NCI-H526 treated with DMSO at 0.1 percent for 48 hours (cell line): ENCODE measurements around the gene NYAP1.
A peak's percentile ranks its signal among the peaks of the same experiment; 100 is the strongest.

Experiments
- DNase-seq: peaks from one replicate; lab custom pipeline; 2025; lab: John Stamatoyannopoulos, UW

The NYAP1 gene

GRCh38 chr7:100457033-100457432 is 26.7 kb upstream of the NYAP1 start:
- DNase-seq, result no peak

DNA sequence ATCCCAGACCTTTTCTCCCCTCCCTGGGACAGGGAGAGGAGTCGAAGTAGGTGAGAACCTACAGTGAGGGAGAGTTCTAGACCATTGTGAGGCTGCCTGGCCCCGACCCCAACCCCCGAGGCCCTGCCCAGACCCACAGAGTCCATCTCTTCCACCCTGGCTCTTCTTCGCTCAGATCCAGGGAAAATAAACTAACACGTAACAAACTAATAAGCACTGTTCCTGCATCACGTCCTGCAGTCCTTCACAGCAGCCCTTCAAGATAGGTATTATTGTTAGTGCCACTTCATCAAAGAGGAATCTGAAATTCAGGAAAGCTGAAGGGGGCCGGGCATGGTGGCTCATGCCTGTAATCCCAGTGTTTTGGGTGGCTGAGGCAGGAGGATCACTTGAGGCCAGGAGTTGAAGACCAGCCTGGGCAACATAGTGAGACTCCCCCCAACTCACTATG is 19.5 kb upstream of the NYAP1 start, which contains the start of gene SPACDR:
SPACDR (minus strand) TSS at position 51 of the 451 bp plus-strand sequence. CDS start 235 bp downstream, outside the sequence.
- DNase-seq, result no peak

DNA sequence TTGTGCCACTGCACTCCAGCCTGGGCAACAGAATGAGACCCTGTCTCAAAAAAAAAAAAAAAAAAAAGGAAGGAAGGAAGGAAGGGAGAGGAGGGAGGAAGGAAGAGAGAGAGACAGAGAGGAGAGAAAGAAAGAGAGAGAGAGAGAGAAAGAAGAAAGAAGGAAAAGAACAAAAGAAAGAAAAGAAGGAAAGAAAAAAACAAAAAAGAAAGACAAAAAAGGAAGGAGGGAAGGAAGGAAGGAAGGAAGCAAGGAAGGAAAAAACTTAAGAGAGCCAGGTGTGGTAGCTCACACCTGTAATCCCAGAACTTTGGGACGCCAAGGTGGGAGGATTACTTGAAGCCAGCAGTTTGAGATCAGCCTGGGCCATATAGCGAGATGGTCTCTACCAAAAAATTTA is 18.9 kb upstream of the NYAP1 start:
- no peak for DNase-seq

DNA sequence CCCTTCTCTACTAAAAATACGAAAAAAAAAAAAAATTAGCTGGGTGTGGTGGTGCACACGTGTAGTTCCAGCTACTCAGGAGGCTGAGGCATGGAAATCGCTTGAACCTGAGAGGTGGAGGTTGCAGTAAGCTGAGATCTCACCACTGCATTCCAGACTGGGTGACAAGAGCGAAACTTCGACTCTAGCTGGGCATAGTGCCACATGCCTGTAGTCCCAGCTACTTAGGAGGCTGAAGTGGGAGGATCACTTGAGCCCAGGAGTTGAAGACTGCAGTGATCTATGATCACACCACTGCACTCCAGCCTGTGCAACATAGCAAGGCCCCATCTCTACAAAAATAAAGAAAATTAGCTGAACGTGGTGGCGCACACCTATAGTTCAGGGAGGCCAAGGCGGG is 18.4 kb upstream of the NYAP1 start:
- DNase-seq, result no peak

DNA sequence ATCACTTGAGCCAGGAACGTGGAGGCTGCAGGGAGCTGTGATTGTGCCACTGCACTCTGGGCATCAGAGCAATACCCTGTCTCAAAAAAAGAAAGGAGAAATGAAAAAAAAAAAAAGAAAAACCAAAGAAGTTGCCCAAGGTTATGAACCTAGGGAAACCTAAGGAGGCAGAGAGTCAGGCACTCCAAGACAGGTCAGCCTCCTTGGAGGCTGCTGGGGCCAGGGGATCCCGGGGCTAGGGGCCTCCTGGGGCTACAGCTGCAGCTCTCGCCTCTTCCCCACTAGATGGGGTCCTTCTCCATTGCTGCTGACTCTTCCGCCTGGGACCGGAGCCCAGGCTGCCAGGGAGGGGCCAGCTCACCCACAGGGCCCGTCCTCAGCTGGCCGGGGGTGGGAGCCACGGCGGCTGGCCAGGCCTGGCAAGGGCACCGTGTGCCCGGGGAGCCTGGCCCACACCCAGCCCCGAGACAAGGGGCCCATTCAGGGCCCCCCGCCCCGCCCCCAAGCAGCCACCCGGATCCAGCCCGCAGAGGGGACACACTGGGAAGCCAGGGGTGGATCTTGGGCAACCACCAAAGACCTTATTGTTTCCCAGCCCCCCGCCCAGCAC is 17.9 kb upstream of the NYAP1 start:
- DNase-seq, result peak; percentile 38

DNA sequence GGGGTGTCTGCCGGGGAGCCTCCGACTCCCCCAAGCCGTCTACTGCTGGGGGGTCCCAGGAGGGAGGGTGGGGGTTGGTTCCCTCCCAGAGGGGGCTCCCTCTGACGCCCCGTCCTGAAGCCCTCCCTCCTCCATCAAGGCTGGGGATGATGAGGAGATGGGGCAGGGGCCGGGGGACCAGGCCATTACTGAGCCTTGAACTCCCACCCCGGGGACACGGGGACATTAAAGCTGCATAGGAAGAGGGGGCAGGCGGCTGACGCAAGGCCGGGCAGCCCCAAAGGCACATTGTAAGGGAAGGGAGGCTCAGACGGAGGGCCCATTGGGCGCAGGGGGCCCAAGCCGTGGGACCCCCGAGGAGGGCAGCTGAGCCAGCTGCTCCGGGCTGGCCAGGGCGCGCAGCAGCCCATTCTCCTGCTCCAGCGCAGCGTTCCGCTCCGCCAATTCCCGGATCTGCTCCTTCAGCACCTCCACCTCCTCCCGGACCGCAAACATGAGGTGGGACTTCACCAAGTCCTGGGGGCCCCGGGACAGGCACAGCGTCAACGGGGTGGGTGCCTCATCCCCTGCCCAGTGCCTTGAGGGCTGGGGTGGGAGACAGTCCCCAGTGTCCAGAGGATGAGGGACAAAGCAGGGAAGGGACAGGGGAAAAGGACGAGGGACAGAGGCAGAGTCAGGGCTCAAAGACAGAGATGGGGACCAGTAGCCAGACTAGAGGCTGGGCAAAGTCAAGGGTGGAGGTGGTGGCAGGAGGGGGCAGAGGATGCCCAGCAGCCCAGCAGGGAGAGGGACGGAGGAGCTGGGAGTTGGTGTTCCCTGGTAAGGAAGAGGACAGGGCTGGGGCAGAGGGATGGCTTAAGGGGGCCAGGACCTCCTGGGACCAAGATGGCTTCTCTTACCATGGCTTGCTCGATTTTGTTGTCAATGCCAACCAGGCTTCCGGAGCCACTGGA is 16.8 kb upstream of the NYAP1 start:
- no peak for DNase-seq

DNA sequence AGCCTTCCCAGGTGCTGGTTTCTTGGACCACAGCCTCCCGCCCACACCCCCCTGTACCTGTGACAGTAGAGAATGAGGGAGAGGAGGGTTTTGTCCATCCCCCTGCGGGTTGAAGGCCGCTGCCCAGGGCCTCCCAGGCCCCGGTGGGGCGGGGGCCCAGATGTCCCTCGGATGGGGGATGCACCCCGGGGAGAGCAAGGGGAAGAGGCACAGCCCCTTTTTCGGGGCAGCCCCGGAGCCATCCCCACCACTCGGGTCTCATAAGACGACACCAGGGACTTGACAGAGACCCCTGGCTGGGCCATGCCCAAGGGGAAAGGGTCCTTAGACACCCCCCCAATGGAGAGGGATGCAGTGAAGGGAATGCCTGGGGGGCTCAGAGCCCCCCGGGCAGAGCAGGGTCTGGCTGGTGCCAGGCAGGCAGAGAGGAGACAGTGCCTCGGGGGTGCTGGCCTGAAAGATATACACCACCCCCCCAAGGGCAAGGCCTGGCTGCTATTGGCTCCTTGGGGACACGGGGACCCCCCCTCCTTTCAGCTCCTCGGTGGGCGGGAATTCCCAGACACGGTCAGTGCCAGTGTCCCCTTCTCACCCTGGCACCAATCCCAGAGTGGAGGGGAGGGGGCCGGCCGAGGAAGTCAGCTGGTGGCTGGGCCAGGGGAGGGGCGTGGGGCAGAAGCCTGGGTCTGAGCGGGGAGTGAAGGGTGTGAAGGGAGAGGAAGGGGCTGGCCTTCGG is 15.9 kb upstream of the NYAP1 start:
- no peak for DNase-seq

DNA sequence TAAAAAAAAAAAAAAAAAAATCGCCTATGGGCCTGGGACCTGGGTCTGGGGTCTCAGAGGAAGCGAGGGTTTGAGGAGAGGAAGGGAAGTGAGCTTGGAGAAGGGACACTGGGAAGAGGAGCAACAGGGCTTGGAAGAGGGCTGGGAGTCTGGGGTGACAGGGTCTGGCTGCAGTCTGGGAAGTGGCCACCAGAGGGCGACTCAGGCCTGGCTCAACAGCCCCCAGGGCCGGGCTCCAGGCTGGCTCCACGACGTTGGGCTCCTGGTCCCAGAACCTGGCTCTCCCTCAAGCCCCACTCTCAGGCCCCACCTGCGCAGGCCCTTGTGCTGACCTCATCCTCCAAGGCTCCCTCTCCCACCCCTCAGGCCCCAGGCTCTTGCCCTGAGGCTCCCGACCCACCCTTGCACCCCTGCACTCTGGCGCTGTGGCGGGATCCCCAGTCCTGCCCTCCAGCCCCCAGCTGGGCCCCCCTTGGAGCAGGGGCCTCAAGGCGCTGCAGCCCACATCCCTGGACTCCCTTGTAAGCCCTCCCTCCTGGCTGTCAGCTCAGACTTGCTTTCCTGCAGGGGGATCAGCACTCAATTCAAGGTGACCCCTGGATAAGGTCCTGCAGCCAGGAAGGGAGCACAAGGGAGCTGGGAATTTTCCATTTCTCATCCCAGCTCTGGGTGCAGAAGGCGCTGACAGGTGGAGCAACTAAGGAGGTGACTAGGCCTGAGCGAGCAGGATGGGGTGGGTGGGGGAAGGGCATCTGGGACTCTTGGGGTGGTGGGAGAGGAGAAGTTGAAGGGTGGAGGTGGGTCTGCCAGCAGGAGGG is 14.3 kb upstream of the NYAP1 start:
- peak; percentile 51 for DNase-seq

DNA sequence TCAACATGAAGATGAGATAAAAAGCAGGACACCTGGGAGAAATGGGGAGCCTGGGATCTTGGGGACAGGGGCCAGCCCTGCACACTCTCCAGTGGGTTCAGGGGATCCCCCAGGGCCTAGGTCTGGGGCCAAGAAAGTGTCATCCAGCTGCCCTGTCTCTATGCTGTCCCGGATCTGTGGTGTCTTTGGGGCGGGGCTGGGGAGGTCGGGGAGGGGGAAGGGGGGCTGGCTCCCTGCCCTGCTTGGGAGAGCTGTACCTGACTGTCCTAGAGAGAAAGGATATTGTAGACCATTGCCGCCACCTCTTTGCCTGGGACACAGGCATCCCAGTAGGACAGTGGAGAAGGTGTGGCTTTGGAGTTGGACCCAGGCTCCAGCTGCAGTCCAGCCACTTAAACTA is 12.7 kb upstream of the NYAP1 start:
- no peak for DNase-seq

- DNase-seq, result no peak
Observed at GRCh38 chr7:100472121-100472851, 11.4 kb upstream of the NYAP1 start.

DNA sequence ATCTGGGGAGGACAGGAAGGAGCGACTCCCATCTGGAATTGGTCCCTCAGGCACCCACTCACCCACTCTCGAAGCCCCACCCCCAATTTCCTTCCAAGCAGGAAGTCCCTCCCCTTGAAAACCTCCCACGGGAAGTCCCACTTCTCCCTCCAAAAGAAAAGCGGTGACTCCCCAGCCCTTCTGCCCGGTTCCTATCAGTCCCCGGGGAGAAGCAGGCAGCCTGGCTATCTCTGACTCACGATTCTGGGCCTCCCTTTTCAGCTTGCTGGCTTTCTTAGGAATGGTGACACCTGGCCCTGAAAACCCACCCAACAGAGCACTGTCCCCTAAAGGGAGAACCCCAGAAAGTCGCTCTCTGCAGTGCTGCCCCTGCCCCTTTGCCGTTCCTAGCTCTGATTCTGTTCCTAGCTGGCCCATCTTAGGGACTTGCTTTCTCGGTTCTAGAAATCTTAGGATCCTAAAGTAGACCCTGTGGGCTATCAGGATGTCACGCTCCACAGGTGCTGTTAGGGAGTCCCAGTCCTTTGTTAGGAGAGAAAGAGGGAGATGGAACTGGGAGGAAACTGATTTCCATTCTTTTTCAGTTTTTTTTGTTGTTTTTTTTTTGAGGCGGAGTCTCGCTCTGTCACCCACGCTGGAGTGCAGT is 10.8 kb upstream of the NYAP1 start:
- no peak for DNase-seq

DNA sequence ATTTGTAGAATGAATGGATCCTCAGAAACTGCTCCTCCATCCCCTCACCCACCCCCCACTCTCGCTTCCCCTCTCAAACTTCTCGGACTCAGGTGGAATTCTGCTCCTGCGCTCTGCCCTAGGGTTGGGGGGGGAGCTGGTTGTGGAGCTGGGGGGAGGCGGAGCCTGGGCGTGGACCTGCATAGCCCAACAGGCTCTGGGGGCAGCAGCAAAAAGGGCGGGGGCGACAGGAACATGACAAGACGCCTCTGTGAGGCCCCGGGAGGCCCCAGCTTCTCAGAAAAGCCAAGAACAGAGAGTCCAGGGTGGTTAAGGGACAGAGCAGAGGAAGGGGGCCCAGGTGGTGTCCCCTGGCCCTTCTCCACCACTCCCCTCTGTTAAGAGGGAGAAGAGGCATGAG is 8.2 kb upstream of the NYAP1 start:
- DNase-seq, result no peak

- no peak for DNase-seq
Observed at GRCh38 chr7:100476101-100476780, 7.5 kb upstream of the NYAP1 start.

GRCh38 chr7:100476903-100477870 is 6.5 kb upstream of the NYAP1 start:
- DNase-seq, result no peak

GRCh38 chr7:100477871-100478267 is 5.9 kb upstream of the NYAP1 start:
- no peak for DNase-seq

DNA sequence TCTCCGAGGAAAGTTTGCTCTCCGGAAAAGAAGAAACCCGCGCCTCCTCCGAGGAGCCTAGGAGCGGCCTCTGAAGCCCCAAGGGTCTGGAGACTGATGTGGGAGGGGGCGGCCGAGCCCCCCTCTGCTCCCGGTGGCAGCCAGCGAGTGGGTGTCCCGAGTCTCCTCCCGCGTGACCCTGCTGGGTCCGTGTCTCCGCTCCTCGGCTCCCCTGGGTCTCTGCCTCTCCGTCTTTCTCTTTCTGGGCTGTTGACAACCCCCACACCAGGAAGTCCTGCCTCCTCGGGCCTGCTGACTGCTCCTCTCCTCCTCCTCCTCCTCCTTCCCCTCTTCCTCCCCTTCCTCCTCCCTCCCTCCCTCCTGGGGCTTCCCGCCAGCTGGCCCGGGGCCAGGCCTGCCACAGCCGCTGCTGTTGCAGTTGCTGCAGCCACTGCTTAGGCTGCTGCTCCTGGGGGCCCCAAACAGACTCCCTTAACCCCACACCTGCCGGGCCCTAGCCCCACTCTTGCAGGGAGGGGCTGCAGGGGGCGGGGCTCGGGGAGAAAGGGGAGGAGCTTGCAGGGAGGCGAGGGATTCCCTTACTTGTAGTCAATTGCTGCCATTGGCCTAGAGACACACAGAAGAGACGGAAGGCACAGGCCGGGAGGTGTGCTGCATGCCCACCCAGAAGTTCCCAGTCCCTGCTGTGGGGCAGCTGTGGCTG is 4.6 kb upstream of the NYAP1 start, which contains the start of gene TSC22D4:
TSC22D4 (minus strand) TSS at position 257 of the 703 bp plus-strand sequence. CDS start 1,176 bp downstream, outside the sequence.
- DNase-seq, result peak; percentile 92

DNA sequence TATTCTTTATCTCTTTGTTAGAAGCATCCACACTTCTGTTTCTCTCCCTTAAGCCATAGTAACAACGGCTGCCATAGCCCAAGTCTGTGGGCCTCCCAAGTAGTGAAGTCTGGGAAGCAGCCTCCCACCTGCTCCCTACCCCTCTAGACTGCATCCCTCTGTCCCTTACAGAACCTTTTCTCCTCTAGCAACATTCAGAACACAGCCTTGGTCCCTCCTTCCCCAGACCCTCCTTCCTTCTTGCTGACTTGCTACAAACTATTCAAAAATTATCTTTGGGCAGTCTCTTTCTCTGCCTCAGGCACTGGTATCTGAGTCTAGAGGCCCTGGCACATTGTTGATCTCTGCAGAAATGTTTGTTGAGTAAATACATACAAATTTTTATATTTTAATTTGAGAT is 2.3 kb upstream of the NYAP1 start:
- no peak for DNase-seq

DNA sequence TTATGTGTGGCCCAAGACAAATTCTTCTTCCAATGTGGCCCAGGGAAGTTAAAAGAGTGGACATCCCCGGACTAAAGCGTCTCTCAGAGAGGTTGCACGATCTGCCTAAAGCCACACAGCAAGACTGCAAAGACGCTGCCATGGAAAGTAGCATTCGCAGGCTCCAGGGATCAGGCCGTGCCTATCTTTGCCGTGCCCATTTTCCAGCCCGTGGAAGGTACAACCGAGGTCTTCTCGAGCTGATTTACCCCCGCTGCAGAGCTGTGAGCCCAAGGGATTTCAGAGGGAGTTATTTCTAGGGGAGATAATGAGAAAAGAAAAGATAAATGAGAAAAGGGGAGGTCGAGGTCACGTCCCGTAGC is 1.0 kb upstream of the NYAP1 start:
- DNase-seq, result no peak
